Measurements from ENCODE around the gene RBFOX2. TPM values are rescaled to one million over a fixed set of nuclear protein-coding genes. Genes with fewer than 3 reads are reported as not detected.

RBFOX2 gene
- total and polyA plus RNA-seq, 2 donors (not counting 1 experiment from before 2014, with no cell fraction given): not detected

DNA sequence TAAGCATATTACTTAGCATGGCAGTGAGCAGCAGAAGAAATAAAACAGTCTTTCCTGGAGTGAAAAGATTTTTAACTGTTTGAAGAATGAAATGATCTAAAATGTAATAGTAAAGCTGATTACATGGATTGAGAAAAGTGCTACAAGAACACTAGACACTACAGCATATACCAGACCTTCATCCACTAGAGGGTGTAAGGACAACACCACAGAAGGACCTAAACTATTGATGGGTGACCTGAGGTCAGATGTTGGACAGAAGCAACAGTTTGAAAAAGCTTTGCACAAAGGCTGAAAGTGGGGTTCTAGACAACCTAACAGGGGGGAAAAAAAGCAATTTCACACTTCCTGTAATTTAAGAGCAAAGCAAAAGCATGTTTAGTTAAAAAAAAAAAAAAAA is 97.7 kb downstream of the RBFOX2 start:
- no peaks in the 10 kb centered on the region for H3K79me2 ChIP-seq (ENCODE audit: control insufficient read depth, insufficient read depth, low read length)
- no peak overlapping the region for H3K4me2 ChIP-seq (replicated peaks; ENCODE audit: low read depth, low read length, poor library complexity, severe bottlenecking)
- TF ChIP-seq CTCF (IDR thresholded peaks at IDR 0.05): no peak
- TF ChIP-seq EZH2 (IDR thresholded peaks at IDR 0.05; ENCODE audit: borderline replicate concordance, insufficient read depth, low read depth, low read length, poor library complexity, severe bottlenecking): no peak
- peaks cover 7% of the 10 kb centered on the region for H3K27me3 Mint-ChIP-seq
- no peaks in the 10 kb centered on the region for H3K4me1 ChIP-seq (ENCODE audit: control insufficient read depth in 2 of 2, insufficient read depth in 2 of 2, low read length in 2 of 2)
- H4K20me1 ChIP-seq (ENCODE audit: control insufficient read depth, insufficient read depth, low read length, poor library complexity, severe bottlenecking): no peaks in the 10 kb centered on the region
- no peaks in the 10 kb centered on the region for H3K4me1 Mint-ChIP-seq
- no peak overlapping the region for H3K4me3 Mint-ChIP-seq
- ChIA-PET CTCF (interaction anchor here (0.7 to 2.6 kb wide), 6 partner anchors 13 to 505 kb away, joined by 3 to 12 read pairs (median 4); no protein-coding TSS in a partner anchor), POLR2A (no interaction called here)
- H3K9me3 Mint-ChIP-seq (ENCODE audit: insufficient read depth): no peaks in the 10 kb centered on the region
- H2AFZ ChIP-seq (ENCODE audit: insufficient read depth, low read depth, low read length, poor library complexity, severe bottlenecking): no peak overlapping the region
- ATAC-seq (ENCODE audit: low read depth): no peak
- no peak overlapping the region for H3K9ac ChIP-seq (ENCODE audit: low read length)
- intact Hi-C loops (cut with micrococcal nuclease): loop anchor here (5.0 kb wide), 1 partner anchor 136 kb away; no protein-coding TSS in a partner anchor
- H3K27ac ChIP-seq (ENCODE audit: low read length in 2 of 2): no peak overlapping the region
- H3K4me3 ChIP-seq (ENCODE audit: control extremely low read depth in 1 of 5, extremely low read depth in 1 of 5, insufficient read depth in 1 of 5, low read depth in 2 of 5, low read length in 4 of 5): no peak overlapping the region
- H3K27ac Mint-ChIP-seq: no peak overlapping the region
- H3K36me3 ChIP-seq (replicated peaks in 1 of 2; ENCODE audit: control extremely low read depth in 1 of 2, control insufficient read depth in 1 of 2, extremely low read depth in 1 of 2, insufficient read depth in 2 of 2, low read length in 1 of 2): no peaks in the 10 kb centered on the region
- H3K27me3 ChIP-seq (replicated peaks in 1 of 4; ENCODE audit: control extremely low read depth in 1 of 4, control insufficient read depth in 3 of 4, insufficient read depth in 4 of 4, low read length in 3 of 4): peaks cover 0 to 4% (median 2%) of the 10 kb centered on the region in 4 experiments
- no peaks in the 10 kb centered on the region for H3K9me3 ChIP-seq (ENCODE audit: control extremely low read depth in 1 of 3, control insufficient read depth in 2 of 3, insufficient read depth in 1 of 3, low read length in 2 of 3)
- peak; percentile 34 for DNase-seq

GRCh38 chr22:35928285-35928798 is 100.3 kb downstream of the RBFOX2 start:
- no peak overlapping the region for H3K4me3 Mint-ChIP-seq
- ATAC-seq (ENCODE audit: low read depth) (no peak), DNase-seq (no peak)
- H3K4me2 ChIP-seq (replicated peaks; ENCODE audit: low read depth, low read length, poor library complexity, severe bottlenecking): no peak overlapping the region
- H3K36me3 ChIP-seq (replicated peaks in 1 of 2; ENCODE audit: control extremely low read depth in 1 of 2, control insufficient read depth in 1 of 2, extremely low read depth in 1 of 2, insufficient read depth in 2 of 2, low read length in 1 of 2): no peaks in the 10 kb centered on the region
- no peak overlapping the region for H3K4me3 ChIP-seq (ENCODE audit: control extremely low read depth in 1 of 5, extremely low read depth in 1 of 5, insufficient read depth in 1 of 5, low read depth in 2 of 5, low read length in 4 of 5)
- H2AFZ ChIP-seq (ENCODE audit: insufficient read depth, low read depth, low read length, poor library complexity, severe bottlenecking): no peak overlapping the region
- no peak overlapping the region for H3K27ac Mint-ChIP-seq
- no peak for TF ChIP-seq EZH2 (IDR thresholded peaks at IDR 0.05; ENCODE audit: borderline replicate concordance, insufficient read depth, low read depth, low read length, poor library complexity, severe bottlenecking)
- TF ChIP-seq CTCF (IDR thresholded peaks at IDR 0.05): no peak
- no peaks in the 10 kb centered on the region for H3K79me2 ChIP-seq (ENCODE audit: control insufficient read depth, insufficient read depth, low read length)
- H3K27ac ChIP-seq (ENCODE audit: low read length in 2 of 2): no peak overlapping the region
- intact Hi-C loops (cut with micrococcal nuclease): no loop called here
- H3K9ac ChIP-seq (ENCODE audit: low read length): no peak overlapping the region
- H3K9me3 Mint-ChIP-seq (ENCODE audit: insufficient read depth): no peaks in the 10 kb centered on the region
- peaks cover 11% of the 10 kb centered on the region for H3K27me3 Mint-ChIP-seq
- no peaks in the 10 kb centered on the region for H4K20me1 ChIP-seq (ENCODE audit: control insufficient read depth, insufficient read depth, low read length, poor library complexity, severe bottlenecking)
- no peaks in the 10 kb centered on the region for H3K4me1 ChIP-seq (ENCODE audit: control insufficient read depth in 2 of 2, insufficient read depth in 2 of 2, low read length in 2 of 2)
- peaks cover 0 to 4% (median 2%) of the 10 kb centered on the region in 4 experiments for H3K27me3 ChIP-seq (replicated peaks in 1 of 4; ENCODE audit: control extremely low read depth in 1 of 4, control insufficient read depth in 3 of 4, insufficient read depth in 4 of 4, low read length in 3 of 4)
- WGBS (ENCODE audit: insufficient coverage): 40% methylated on average over 1 of the region's 3 CpGs
- POLR2A ChIA-PET: no interaction called here
- H3K9me3 ChIP-seq (ENCODE audit: control extremely low read depth in 1 of 3, control insufficient read depth in 2 of 3, insufficient read depth in 1 of 3, low read length in 2 of 3): no peaks in the 10 kb centered on the region
- CTCF ChIA-PET: interaction anchor here (1.5 kb wide), 1 partner anchor 196 kb away, joined by 3 read pairs; no protein-coding TSS in a partner anchor
- H3K4me1 Mint-ChIP-seq: no peaks in the 10 kb centered on the region

All from B cell (primary cell).